NCI-H2081 treated with DMSO at 0.1 percent for 48 hours (cell line): ENCODE data around the gene GLT8D2.

Experiments
- DNase-seq: peaks from one replicate; lab custom pipeline; 2025; lab: John Stamatoyannopoulos, UW

GLT8D2 gene

DNA sequence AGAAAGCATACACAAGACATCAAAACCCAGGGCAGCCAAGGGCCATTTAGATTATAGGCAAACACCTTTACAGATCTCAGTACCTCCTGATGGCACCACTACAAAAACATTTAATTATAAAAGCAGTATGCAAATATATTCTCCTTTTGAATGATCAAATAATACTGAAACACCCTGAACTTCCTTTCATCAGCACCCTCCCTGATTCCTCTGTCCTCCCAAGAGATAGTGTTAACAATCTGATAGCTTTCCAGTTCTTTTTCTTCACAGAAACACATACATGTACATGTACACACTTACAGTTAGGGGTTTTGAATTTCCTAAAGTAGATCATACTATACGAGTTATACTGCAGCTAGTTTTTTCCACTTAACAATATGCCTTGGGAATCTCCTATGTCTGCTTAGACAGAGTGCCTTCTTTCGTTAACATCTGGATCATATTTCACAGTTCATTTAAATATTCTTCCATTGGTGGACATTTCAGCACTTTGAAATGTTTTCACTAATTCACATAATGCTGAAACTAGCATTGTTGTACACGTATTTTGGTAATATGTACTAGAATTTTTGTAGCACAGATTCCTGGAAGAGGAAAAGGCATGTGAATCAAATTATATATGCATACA lies 49.1 kb downstream of the GLT8D2 start:
- DNase-seq: no peak

DNA sequence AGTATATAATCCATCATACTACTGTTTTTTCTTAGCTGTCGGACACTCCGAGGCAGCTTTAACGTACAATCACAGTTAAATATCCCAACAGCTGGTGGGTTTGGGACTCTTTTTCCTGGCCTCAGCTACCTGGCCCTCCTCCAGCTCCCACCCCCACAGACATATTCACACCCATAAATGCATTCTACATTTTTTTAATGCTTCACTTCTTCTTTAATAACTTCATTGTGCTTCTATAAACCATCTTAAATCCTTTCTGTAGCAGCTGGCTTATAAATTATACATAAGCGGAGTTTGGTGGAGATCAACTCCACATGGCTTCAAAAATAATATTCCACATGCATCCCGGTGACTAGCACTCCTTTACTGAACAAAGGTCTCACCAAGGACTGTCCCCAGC lies 51.0 kb downstream of the GLT8D2 start:
- DNase-seq: no peak

DNA sequence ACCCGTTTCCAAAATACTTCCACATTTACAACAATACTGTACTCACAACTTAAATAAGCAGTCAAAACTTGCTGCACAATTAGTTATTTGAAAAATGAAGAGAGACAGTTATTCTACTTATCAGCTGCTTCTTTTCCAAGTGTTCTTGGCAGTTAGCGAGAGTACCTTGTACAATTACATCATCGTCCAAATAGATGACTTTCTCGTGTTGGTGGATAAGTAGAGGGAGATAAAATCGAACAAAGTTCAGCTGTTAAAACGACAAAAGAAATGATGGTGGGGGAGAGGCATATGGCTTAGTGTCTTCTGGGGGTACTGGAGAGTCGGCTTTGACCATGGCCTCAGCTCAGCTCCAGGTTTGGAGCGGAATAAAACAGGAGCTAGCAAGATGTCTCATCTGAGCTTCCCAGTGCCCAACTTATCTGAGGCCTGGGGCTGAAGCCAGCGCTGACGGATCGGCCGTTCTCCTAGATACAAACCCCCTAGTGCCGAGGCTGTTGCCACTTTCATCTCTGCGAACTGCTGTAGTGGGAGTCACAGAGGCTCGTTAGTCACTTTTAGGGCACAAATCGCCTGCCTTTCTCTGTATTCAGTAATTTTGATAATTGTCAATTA lies 52.6 kb downstream of the GLT8D2 start:
- DNase-seq: no peak

DNA sequence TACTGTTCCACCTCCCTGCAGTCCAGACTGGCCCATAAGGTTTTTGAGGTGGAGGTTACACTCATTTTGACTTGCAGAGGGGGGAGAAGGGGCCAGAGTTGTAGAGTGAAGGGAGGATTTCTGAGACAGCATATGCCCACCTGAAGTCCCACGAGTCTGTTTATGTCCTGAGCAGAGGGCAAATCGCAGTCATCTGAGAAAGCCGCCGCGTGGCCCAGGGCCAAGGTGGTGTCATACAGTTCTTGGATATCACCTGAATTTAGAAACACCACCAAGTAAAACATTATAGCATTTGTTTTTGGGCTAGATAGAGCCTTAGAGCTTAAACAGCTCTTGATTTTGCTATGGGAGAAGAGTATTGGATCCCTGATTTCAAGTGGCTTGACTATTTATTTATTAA lies 53.4 kb downstream of the GLT8D2 start:
- DNase-seq: no peak

- DNase-seq: no peak
These were observed 55.8 kb downstream of the GLT8D2 start for GRCh38 chr12:103994235-103994634.

GRCh38 chr12:103986829-103987228 lies 63.2 kb downstream of the GLT8D2 start:
- DNase-seq: no peak

DNA sequence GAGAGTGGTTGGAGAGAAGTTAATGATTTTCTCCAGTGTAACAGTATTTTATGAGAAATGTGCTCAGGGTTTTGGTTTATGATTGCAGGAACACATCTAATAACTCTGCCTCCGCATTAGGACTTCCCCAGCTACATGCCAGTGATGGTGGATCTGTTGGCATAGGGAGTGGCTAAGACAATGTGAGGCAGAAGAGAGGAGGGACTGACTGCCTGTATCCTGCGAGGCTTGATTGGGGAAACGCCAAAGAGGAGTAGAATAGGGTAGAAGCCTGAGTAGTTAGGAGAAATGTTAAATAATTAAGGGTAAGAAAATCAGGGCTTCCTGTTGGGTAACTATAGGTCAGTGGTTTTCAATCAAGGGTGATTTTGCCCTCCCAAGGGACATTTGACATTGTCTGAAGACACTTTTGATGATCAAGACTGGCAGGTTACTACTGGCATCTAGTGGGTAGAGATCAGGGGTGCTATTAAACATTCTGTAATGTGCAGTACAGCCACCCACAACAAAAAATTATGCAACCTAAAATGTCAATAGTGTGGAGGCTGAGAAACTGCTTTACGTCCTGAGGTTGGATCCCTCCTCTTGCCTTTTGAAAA lies 71.5 kb downstream of the GLT8D2 start:
- DNase-seq: no peak

- no peak for DNase-seq
These were observed 74.6 kb downstream of the GLT8D2 start for GRCh38 chr12:103975368-103975767.

- no peak for DNase-seq
These were observed 76.1 kb downstream of the GLT8D2 start for GRCh38 chr12:103973909-103974308.

DNA sequence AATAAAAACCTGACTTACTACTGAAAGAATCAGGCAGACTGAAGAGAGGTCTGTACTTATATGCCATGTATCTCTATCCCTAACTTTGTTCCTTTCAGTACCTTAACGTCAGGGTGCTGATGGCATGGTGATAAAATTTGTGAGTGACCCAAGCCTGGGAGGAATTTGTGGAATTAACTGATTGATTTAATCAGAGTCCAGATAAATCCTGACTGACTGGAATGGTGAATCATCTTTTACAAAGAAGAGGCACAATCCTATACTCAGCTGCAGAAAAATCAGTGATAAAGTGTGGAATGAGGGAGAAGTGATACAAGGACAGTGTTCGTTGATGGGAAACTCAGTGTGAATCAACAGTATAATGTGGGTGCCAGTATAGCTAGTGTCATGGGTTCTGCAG lies 80.6 kb downstream of the GLT8D2 start:
- no peak for DNase-seq

DNA sequence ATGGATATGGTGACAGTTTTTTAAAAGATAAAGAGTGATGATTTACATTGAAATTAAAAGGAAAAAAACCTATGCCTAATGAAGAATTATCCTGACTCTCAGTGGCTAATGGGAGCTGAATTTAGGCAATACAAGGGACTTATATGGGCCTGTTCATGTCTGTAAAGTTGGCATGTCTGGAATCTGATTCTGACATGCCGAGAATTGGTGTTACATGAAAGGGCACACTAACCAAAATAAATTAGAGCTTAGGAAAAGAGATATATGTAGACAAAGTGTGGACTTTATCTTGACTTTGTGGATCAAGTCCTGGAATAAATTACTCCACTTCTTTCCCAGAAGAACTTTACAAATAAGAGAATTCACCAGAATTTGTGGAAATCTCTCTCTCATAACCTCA lies 83.3 kb downstream of the GLT8D2 start:
- DNase-seq: no peak

- DNase-seq: peak; percentile 95
These were observed 84.1 kb downstream of the GLT8D2 start, which contains the start of gene TDG for GRCh38 chr12:103965590-103966504. TDG (plus strand) TSS chr12:103965872; CDS start chr12:103966038, 166 bp downstream.

DNA sequence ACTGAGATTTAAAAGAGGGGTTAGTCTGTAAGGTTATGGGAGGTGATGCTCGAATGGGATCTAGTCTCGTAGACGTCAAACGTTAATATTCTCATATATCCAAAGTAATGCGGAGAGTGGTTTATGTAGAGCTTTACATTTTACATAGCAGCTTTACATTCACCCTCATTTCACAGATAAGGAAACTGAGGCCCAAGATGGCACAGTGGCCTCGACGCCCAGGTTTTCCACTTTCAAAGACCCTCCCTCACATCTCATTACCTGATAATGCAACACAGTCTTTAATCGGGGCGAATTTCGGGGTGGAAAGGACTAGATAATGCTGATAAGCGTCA lies 84.8 kb downstream of the GLT8D2 start:
- DNase-seq: no peak

GRCh38 chr12:103964805-103965204 lies 85.2 kb downstream of the GLT8D2 start:
- no peak for DNase-seq

- no peak for DNase-seq
These were observed 87.5 kb downstream of the GLT8D2 start for GRCh38 chr12:103962493-103962892.

- no peak for DNase-seq
These were observed 89.3 kb downstream of the GLT8D2 start for GRCh38 chr12:103960616-103961227.

GRCh38 chr12:103958621-103959020 lies 91.4 kb downstream of the GLT8D2 start:
- no peak for DNase-seq

GRCh38 chr12:103957865-103958388 lies 92.1 kb downstream of the GLT8D2 start:
- DNase-seq: no peak

- DNase-seq: no peak
These were observed 93.4 kb downstream of the GLT8D2 start for GRCh38 chr12:103956509-103957027.

- DNase-seq: no peak
These were observed 94.0 kb downstream of the GLT8D2 start for GRCh38 chr12:103955811-103956508.

GRCh38 chr12:103952497-103952896 lies 97.5 kb downstream of the GLT8D2 start:
- no peak for DNase-seq
